DND-41 (cell line): ENCODE data around the gene GLYATL2.

Experiments used
- ATAC-seq: fragments of 200-7000 bp; cut with Tn5 transposase; 3 replicates; pipeline ENCODE4 v1.9.1; 2021; ENCODE audit warnings: low read depth; ENCODE audit not compliant: insufficient read depth
- DNase-seq: peaks from one replicate; pipeline ENCODE4 v3.0.0-alpha.2; 2020
- H2AFZ ChIP-seq: 2 replicates; pipeline ENCODE4 v1.6.0; 2012; ENCODE audit warnings: low read depth, low read length
- H3K27ac ChIP-seq: 2 replicates; pipeline ENCODE4 v1.5.1; 2012; ENCODE audit warnings: low read length, inconsistent platforms
- H3K27me3 ChIP-seq: fragments of 200-600 bp; sonication (generic); 2 replicates; pipeline ENCODE4 v1.6.0; 2012; ENCODE audit warnings: low read length, mild to moderate bottlenecking, inconsistent platforms; ENCODE audit not compliant: insufficient read depth, poor library complexity
- H3K36me3 ChIP-seq: 2 replicates; pipeline ENCODE4 v1.5.1; 2012; ENCODE audit warnings: low read length, inconsistent platforms; ENCODE audit not compliant: insufficient read depth
- H3K4me1 ChIP-seq: 2 replicates; pipeline ENCODE4 v1.5.1; 2012; ENCODE audit warnings: mild to moderate bottlenecking, low read length; ENCODE audit not compliant: insufficient read depth
- H3K4me2 ChIP-seq: 2 replicates; pipeline ENCODE4 v1.6.0; 2012; ENCODE audit warnings: mild to moderate bottlenecking, moderate library complexity, low read length, inconsistent platforms; ENCODE audit not compliant: insufficient read depth
- H3K4me3 ChIP-seq, 2 experiments: fragments of 200-600 bp in 1 of 2; shearing (Covaris generic) in 1 of 2; 2 replicates each; pipeline ENCODE4 v1.5.1; 2012 to 2016; ENCODE audit warnings: inconsistent platforms in 2 of 2, low read length in 2 of 2, mild to moderate bottlenecking in 2 of 2, low read depth in 1 of 2, moderate library complexity in 1 of 2
- H3K79me2 ChIP-seq: 2 replicates; pipeline ENCODE4 v1.6.0; 2012; ENCODE audit warnings: low read length, inconsistent platforms; ENCODE audit not compliant: insufficient read depth
- H3K9ac ChIP-seq: 2 replicates; pipeline ENCODE4 v1.6.0; 2012; ENCODE audit warnings: low read depth, mild to moderate bottlenecking, inconsistent platforms, low read length, moderate library complexity
- H3K9me3 ChIP-seq: 2 replicates; pipeline ENCODE4 v1.5.1; 2012; ENCODE audit warnings: low read length, moderate library complexity, mild to moderate bottlenecking, inconsistent platforms; ENCODE audit not compliant: insufficient read depth, severe bottlenecking
- H4K20me1 ChIP-seq: 2 replicates; pipeline ENCODE4 v1.6.0; 2012; ENCODE audit warnings: low read length; ENCODE audit not compliant: insufficient read depth
- CTCF ChIP-seq: IDR thresholded peaks from 2 replicates; pipeline ENCODE4 v1.5.1; 2012; ENCODE audit warnings: borderline replicate concordance, low read length, moderate library complexity, mild to moderate bottlenecking; ENCODE audit not compliant: poor library complexity, severe bottlenecking; ENCODE audit errors: extremely low read depth
- EZH2 ChIP-seq: IDR thresholded peaks from 3 replicates; pipeline ENCODE4 v1.6.1; 2012; ENCODE audit warnings: borderline replicate concordance, low read depth, mild to moderate bottlenecking, moderate library complexity, low read length, inconsistent platforms; ENCODE audit not compliant: severe bottlenecking

GLYATL2 gene

DNA sequence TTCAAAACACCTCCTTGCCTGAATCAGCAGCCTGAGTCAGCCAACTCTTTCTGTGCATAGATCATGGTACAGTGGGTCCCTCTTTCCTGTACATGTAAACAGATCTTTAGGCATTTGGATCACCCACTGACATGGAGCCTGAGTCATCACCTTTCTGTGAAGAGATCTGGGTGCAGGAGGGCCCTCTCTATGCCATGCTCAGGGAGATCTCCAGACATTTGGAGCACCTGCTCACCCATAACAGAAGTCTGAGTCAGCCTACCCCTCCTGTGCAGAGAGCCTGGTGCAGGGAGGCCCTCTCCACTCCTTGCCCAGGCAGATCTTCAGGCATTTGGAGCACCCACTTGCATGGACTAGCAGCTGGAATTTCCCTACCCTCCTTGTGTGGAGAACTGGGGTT is 56.6 kb downstream of the GLYATL2 start:
- ATAC-seq (no peak), DNase-seq (no peak)
- H3K4me1 ChIP-seq, result no peaks in the 10 kb centered on the region
- no peak for TF ChIP-seq CTCF
- no peak for TF ChIP-seq EZH2
- H3K27ac ChIP-seq, result no peak overlapping the region
- no peaks in the 10 kb centered on the region for H3K36me3 ChIP-seq
- H3K4me2 ChIP-seq, result no peak overlapping the region
- H2AFZ ChIP-seq, result no peak overlapping the region
- no peak overlapping the region for H3K9ac ChIP-seq
- no peaks in the 10 kb centered on the region for H3K9me3 ChIP-seq
- H3K27me3 ChIP-seq, result no peaks in the 10 kb centered on the region
- no peaks in the 10 kb centered on the region for H3K79me2 ChIP-seq
- H3K4me3 ChIP-seq, result no peak overlapping the region
- no peaks in the 10 kb centered on the region; the same call in 1 of the 2 replicates for H4K20me1 ChIP-seq

GRCh38 chr11:58786693-58787092 is 57.8 kb downstream of the GLYATL2 start:
- no peak overlapping the region for H2AFZ ChIP-seq
- no peaks in the 10 kb centered on the region; the same call in 1 of the 2 replicates for H4K20me1 ChIP-seq
- TF ChIP-seq CTCF (no peak), EZH2 (no peak)
- no peak for ATAC-seq
- H3K27me3 ChIP-seq, result no peaks in the 10 kb centered on the region
- no peaks in the 10 kb centered on the region for H3K4me1 ChIP-seq
- H3K36me3 ChIP-seq, result no peaks in the 10 kb centered on the region
- H3K4me2 ChIP-seq, result no peak overlapping the region
- no peak overlapping the region for H3K9ac ChIP-seq
- H3K27ac ChIP-seq, result no peak overlapping the region
- no peak overlapping the region for H3K4me3 ChIP-seq
- H3K79me2 ChIP-seq, result no peaks in the 10 kb centered on the region
- DNase-seq, result no peak
- H3K9me3 ChIP-seq, result no peaks in the 10 kb centered on the region

GRCh38 chr11:58784995-58785394 is 59.5 kb downstream of the GLYATL2 start:
- no peaks in the 10 kb centered on the region; the same call in 1 of the 2 replicates for H4K20me1 ChIP-seq
- no peaks in the 10 kb centered on the region for H3K79me2 ChIP-seq
- no peak for DNase-seq
- no peak for ATAC-seq
- H2AFZ ChIP-seq, result no peak overlapping the region
- H3K27me3 ChIP-seq, result no peaks in the 10 kb centered on the region
- no peak overlapping the region for H3K4me3 ChIP-seq
- H3K4me2 ChIP-seq, result no peak overlapping the region
- no peak for TF ChIP-seq EZH2
- TF ChIP-seq CTCF, result no peak
- H3K4me1 ChIP-seq, result no peaks in the 10 kb centered on the region
- no peaks in the 10 kb centered on the region for H3K9me3 ChIP-seq
- no peaks in the 10 kb centered on the region for H3K36me3 ChIP-seq
- H3K27ac ChIP-seq, result no peak overlapping the region
- H3K9ac ChIP-seq, result no peak overlapping the region
